Measurements from ENCODE around the gene TSPY1.
"Not testable (repeated sequence)": the region's sequence is repeated elsewhere in the genome, so short reads cannot be mapped to it uniquely, and the experiment has no call there.

TSPY1 gene

GRCh38 chrY:9466655-9467054, at the start of gene TSPY1:
TSPY1 (plus strand) TSS chrY:9466955; CDS start chrY:9467001, 46 bp downstream.
- not testable (repeated sequence) for H3K27me3 ChIP-seq (replicated peaks; ENCODE audit: control insufficient read depth, insufficient read depth, low read length); H3K9me3 ChIP-seq (ENCODE audit: control insufficient read depth, low read length); H3K4me1 ChIP-seq (ENCODE audit: control insufficient read depth, insufficient read depth, low read length); H3K36me3 ChIP-seq (ENCODE audit: control insufficient read depth, insufficient read depth, low read length, severe bottlenecking); H3K4me3 ChIP-seq (ENCODE audit: low read length); DNase-seq (ENCODE audit: low read depth); H3K9ac ChIP-seq (ENCODE audit: low read length)

- H3K9me3 ChIP-seq (ENCODE audit: control insufficient read depth, low read length); H3K4me1 ChIP-seq (ENCODE audit: control insufficient read depth, insufficient read depth, low read length); H3K9ac ChIP-seq (ENCODE audit: low read length); H3K4me3 ChIP-seq (ENCODE audit: low read length); DNase-seq (ENCODE audit: low read depth); H3K27me3 ChIP-seq (replicated peaks; ENCODE audit: control insufficient read depth, insufficient read depth, low read length); H3K36me3 ChIP-seq (ENCODE audit: control insufficient read depth, insufficient read depth, low read length, severe bottlenecking): not testable (repeated sequence)
These were observed 20.2 kb downstream of the TSPY1 start, which contains the start of gene TSPY9 for GRCh38 chrY:9486967-9487366. TSPY9 (plus strand) TSS chrY:9487267; CDS start chrY:9487313, 46 bp downstream.

- H3K4me3 ChIP-seq (ENCODE audit: low read length); H3K36me3 ChIP-seq (ENCODE audit: control insufficient read depth, insufficient read depth, low read length, severe bottlenecking); H3K9ac ChIP-seq (ENCODE audit: low read length); DNase-seq (ENCODE audit: low read depth); H3K4me1 ChIP-seq (ENCODE audit: control insufficient read depth, insufficient read depth, low read length); H3K9me3 ChIP-seq (ENCODE audit: control insufficient read depth, low read length); H3K27me3 ChIP-seq (replicated peaks; ENCODE audit: control insufficient read depth, insufficient read depth, low read length): not testable (repeated sequence)
These were observed 37.6 kb downstream of the TSPY1 start for GRCh38 chrY:9504396-9504795.

GRCh38 chrY:9516287-9516686, 49.5 kb downstream of the TSPY1 start:
- not testable (repeated sequence) for H3K36me3 ChIP-seq (ENCODE audit: control insufficient read depth, insufficient read depth, low read length, severe bottlenecking); H3K27me3 ChIP-seq (replicated peaks; ENCODE audit: control insufficient read depth, insufficient read depth, low read length); H3K4me3 ChIP-seq (ENCODE audit: low read length); H3K9me3 ChIP-seq (ENCODE audit: control insufficient read depth, low read length); H3K9ac ChIP-seq (ENCODE audit: low read length); DNase-seq (ENCODE audit: low read depth); H3K4me1 ChIP-seq (ENCODE audit: control insufficient read depth, insufficient read depth, low read length)
